Activated CD8-positive, alpha-beta memory T cell treated with anti-CD3 and anti-CD28 coated beads, Interleukin-2, amount 10 ng/mL, durations not matched to agents 7 days and 5 days (primary cell): ENCODE results near the gene RDH14. TPM values are rescaled to one million over a fixed set of nuclear protein-coding genes. Genes with fewer than 3 reads are reported as not detected.

ENCODE experiments used
- ATAC-seq: fragments of 150-1000 bp; cut with Tn5 transposase; one replicate; pipeline ENCODE4 v1.10.0; 2021; ENCODE audit warnings: moderate library complexity
- CTCF ChIA-PET: fragments of 350-600 bp; sonication (Branson Sonifier 250); formaldehyde crosslinking; loops from one replicate; lab custom pipeline; 2021; ENCODE audit warnings: antibody characterized with exemption; lab: Charles Lee
- DNase-seq: peaks from one replicate; pipeline ENCODE4 v3.0.0-alpha.2; 2020
- H3K27ac Mint-ChIP-seq: one replicate; pipeline ENCODE4 v1.8.0; 2021; ENCODE audit warnings: mild to moderate bottlenecking, mixed read lengths
- H3K27me3 Mint-ChIP-seq: one replicate; pipeline ENCODE4 v1.8.0; 2021; ENCODE audit warnings: mixed read lengths
- H3K36me3 Mint-ChIP-seq: one replicate; pipeline ENCODE4 v1.8.0; 2021; ENCODE audit warnings: mild to moderate bottlenecking, mixed read lengths
- H3K4me1 Mint-ChIP-seq: one replicate; pipeline ENCODE4 v1.8.0; 2021; ENCODE audit warnings: mixed read lengths
- H3K4me3 Mint-ChIP-seq: one replicate; pipeline ENCODE4 v1.8.0; 2021; ENCODE audit warnings: mild to moderate bottlenecking, moderate library complexity, mixed read lengths
- H3K9me3 Mint-ChIP-seq: one replicate; pipeline ENCODE4 v1.8.0; 2022; ENCODE audit warnings: low read depth, mixed read lengths
- total RNA-seq, 2 experiments: library from RNA; stranded (reverse); gene quantifications; one replicate each; pipeline ENCODE4 v1.2.3, GENCODE V29; 2021

The RDH14 gene
- total RNA-seq, 2 experiments from 2014 or later = 16.6 to 19.3 TPM

GRCh38 chr2:18506883-18507509 lies 53.5 kb downstream of the RDH14 start:
- DNase-seq (no peak), ATAC-seq (no peak)
- peaks cover 33% of the 10 kb centered on the region for H3K27me3 Mint-ChIP-seq
- H3K4me1 Mint-ChIP-seq = no peaks in the 10 kb centered on the region
- CTCF ChIA-PET = no interaction called here
- no peak overlapping the region for H3K27ac Mint-ChIP-seq
- no peaks in the 10 kb centered on the region for H3K36me3 Mint-ChIP-seq
- no peaks in the 10 kb centered on the region for H3K9me3 Mint-ChIP-seq
- no peak overlapping the region for H3K4me3 Mint-ChIP-seq

- Mint-ChIP-seq H3K4me1 (peaks cover 2% of the 10 kb centered on the region), H3K27me3 (peaks cover 34% of the 10 kb centered on the region), H3K27ac (no peak overlapping the region), H3K4me3 (no peak overlapping the region), H3K36me3 (no peaks in the 10 kb centered on the region), H3K9me3 (no peaks in the 10 kb centered on the region)
- DNase-seq (no peak), ATAC-seq (no peak)
- CTCF ChIA-PET = no interaction called here
Measured at GRCh38 chr2:18505703-18506341, 54.6 kb downstream of the RDH14 start.

Other genes with a start within 250 kb of the RDH14 start
- gene NT5C1B, start 28.9 kb upstream of the RDH14 start, total RNA-seq = not detected